Measurements from ENCODE around the gene BANK1. TPM values are rescaled to one million over a fixed set of nuclear protein-coding genes. Genes with fewer than 3 reads are reported as not detected.

BANK1 gene
- total RNA-seq, 1 experiment from 2014 or later = 2.4 TPM

DNA sequence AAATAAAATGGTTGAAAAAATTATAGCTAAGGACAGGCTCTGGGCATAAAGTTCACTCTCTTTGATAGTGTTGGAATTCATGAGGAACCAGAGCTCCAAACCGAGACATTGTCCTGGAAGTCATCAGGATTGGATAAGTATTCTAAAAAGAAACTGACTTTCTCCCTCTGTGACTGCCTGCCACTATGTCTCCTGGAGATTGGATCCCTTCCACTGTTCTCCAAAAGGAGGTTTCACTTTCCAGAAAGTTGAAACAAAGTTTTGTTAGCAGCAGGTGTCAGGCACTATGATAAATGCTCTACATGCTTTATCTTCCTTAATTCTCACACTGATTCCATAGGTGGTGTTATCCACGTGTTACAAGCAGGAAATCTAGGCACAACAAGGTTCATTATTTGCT, 16.8 kb downstream of the BANK1 start:
- ChIA-PET CTCF (no interaction called here), POLR2A (no interaction called here), RAD21 (ENCODE audit: low non-redundant PET in 1 of 2, low total read pairs in 2 of 2, uncharacterized antibody in 2 of 2, unreplicated experiment in 2 of 2) (no interaction called here)
- intact Hi-C loops (cut with micrococcal nuclease) = no loop called here
- H4K20me1 ChIP-seq (ENCODE audit: insufficient read depth) = no peaks in the 10 kb centered on the region
- BruUV-seq (replicated peaks) = no TSS peak
- H2AFZ ChIP-seq (ENCODE audit: low read depth, low read length, poor library complexity, severe bottlenecking) = peak overlapping the region; percentile 20
- no peak overlapping the region for H3K4me2 ChIP-seq (ENCODE audit: low read length)
- H3K27ac ChIP-seq (ENCODE audit: low read depth, low read length) = no peak overlapping the region
- H3K9ac ChIP-seq (ENCODE audit: low read length) = no peak overlapping the region
- no peaks in the 10 kb centered on the region for H3K4me1 ChIP-seq (ENCODE audit: control insufficient read depth in 1 of 2, insufficient read depth in 2 of 2, low read length in 2 of 2)
- TF ChIP-seq ELF1 (IDR thresholded peaks at IDR 0.05; ENCODE audit: borderline replicate concordance, low read depth) (no peak), EZH2 (IDR thresholded peaks at IDR 0.05) (no peak), SP1 (IDR thresholded peaks at IDR 0.05; ENCODE audit: low read depth) (no peak), TCF7L2 (IDR thresholded peaks at IDR 0.05; ENCODE audit: borderline replicate concordance, extremely low read depth, insufficient read depth, insufficient read length) (no peak), CEBPB (IDR thresholded peaks at IDR 0.05; ENCODE audit: low read depth) (no peak), SIN3A (IDR thresholded peaks at IDR 0.05; ENCODE audit: low read depth) (no peak)
- TF ChIP-seq, protein P1, sequence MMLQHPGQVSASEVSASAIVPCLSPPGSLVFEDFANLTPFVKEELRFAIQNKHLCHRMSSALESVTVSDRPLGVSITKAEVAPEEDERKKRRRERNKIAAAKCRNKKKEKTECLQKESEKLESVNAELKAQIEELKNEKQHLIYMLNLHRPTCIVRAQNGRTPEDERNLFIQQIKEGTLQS (IDR thresholded peaks at IDR 0.05) = no peak
- TF ChIP-seq, protein P2, sequence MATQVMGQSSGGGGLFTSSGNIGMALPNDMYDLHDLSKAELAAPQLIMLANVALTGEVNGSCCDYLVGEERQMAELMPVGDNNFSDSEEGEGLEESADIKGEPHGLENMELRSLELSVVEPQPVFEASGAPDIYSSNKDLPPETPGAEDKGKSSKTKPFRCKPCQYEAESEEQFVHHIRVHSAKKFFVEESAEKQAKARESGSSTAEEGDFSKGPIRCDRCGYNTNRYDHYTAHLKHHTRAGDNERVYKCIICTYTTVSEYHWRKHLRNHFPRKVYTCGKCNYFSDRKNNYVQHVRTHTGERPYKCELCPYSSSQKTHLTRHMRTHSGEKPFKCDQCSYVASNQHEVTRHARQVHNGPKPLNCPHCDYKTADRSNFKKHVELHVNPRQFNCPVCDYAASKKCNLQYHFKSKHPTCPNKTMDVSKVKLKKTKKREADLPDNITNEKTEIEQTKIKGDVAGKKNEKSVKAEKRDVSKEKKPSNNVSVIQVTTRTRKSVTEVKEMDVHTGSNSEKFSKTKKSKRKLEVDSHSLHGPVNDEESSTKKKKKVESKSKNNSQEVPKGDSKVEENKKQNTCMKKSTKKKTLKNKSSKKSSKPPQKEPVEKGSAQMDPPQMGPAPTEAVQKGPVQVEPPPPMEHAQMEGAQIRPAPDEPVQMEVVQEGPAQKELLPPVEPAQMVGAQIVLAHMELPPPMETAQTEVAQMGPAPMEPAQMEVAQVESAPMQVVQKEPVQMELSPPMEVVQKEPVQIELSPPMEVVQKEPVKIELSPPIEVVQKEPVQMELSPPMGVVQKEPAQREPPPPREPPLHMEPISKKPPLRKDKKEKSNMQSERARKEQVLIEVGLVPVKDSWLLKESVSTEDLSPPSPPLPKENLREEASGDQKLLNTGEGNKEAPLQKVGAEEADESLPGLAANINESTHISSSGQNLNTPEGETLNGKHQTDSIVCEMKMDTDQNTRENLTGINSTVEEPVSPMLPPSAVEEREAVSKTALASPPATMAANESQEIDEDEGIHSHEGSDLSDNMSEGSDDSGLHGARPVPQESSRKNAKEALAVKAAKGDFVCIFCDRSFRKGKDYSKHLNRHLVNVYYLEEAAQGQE (IDR thresholded peaks at IDR 0.05; ENCODE audit: low read depth) = no peak
- no peak for DNase-seq (ENCODE audit: low read depth, low spot score)
- H3K27me3 ChIP-seq (ENCODE audit: insufficient read depth, low read length) = no peaks in the 10 kb centered on the region
- no peaks in the 10 kb centered on the region for H3K36me3 ChIP-seq (ENCODE audit: control insufficient read depth in 1 of 2, insufficient read depth in 2 of 2, low read length in 2 of 2)
- no peak for ATAC-seq
- no peaks in the 10 kb centered on the region; the same call in 1 of the 2 replicates for H3K9me2 ChIP-seq (ENCODE audit: insufficient read depth)
- H3K79me2 ChIP-seq (ENCODE audit: insufficient read depth, low read length) = no peaks in the 10 kb centered on the region
- no peak overlapping the region for H3K4me3 ChIP-seq (replicated peaks in 1 of 2; ENCODE audit: low read depth in 1 of 2, low read length in 2 of 2)
- no peaks in the 10 kb centered on the region for H3K9me3 ChIP-seq (ENCODE audit: control insufficient read depth in 1 of 2, insufficient read depth in 1 of 2, low read depth in 1 of 2, low read length in 2 of 2)

Data from HCT116 (cell line).